Measurements from ENCODE around the gene MYL9. TPM values are rescaled to one million over a fixed set of nuclear protein-coding genes. Genes with fewer than 3 reads are reported as not detected.

MYL9 gene
- total RNA-seq, 5 donors from 2014 or later (not counting 1 experiment from before 2014, with no cell fraction given), result 1.3 to 2.8 (median 1.7) TPM; not detected in 1

DNA sequence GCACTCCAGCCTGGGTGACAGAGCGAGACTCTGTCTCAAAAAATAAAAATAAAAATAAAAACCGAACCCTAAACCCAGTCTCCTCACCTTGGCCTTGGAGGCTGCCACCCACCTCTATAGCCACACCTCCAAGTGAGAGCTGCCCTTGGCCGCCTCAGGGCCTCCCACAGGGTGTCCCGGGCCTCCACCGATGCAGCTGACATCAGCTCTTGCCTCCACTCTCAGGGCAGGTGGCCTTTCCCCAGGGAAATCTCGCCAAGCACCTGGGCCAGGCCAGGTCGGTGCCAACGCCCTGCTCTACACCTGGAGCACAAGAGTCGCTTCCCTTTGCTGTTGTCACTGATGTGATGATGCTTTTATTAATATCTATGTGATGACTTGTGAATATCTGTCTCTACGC, 8.9 kb upstream of the MYL9 start:
- peaks cover 10% of the 10 kb centered on the region for H3K36me3 Mint-ChIP-seq
- no peak overlapping the region for H3K27ac ChIP-seq (ENCODE audit: low read length)
- WGBS (ENCODE audit: insufficient coverage), result 86% methylated on average over 6 of the region's 10 CpGs
- no peak for DNase-seq
- H3K4me3 ChIP-seq (ENCODE audit: control insufficient read depth in 1 of 2, extremely low read depth in 1 of 2, low read length in 1 of 2), result no peak overlapping the region
- no peaks in the 10 kb centered on the region for H3K27me3 ChIP-seq (replicated peaks in 1 of 2; ENCODE audit: control insufficient read depth in 2 of 2, extremely low read depth in 1 of 2, insufficient read depth in 2 of 2, low read length in 1 of 2)
- no peaks in the 10 kb centered on the region for H3K9me3 Mint-ChIP-seq
- H3K9me3 ChIP-seq, result no peaks in the 10 kb centered on the region
- H3K27me3 Mint-ChIP-seq, result no peaks in the 10 kb centered on the region
- ChIA-PET POLR2A (no interaction called here), CTCF (no interaction called here)
- H3K4me1 Mint-ChIP-seq, result no peaks in the 10 kb centered on the region
- H3K4me1 ChIP-seq (ENCODE audit: control insufficient read depth in 1 of 2, extremely low read depth in 1 of 2, insufficient read depth in 2 of 2, low read length in 2 of 2), result no peaks in the 10 kb centered on the region
- no peak overlapping the region for H3K4me3 Mint-ChIP-seq
- H3K27ac Mint-ChIP-seq, result no peak overlapping the region
- H3K36me3 ChIP-seq (ENCODE audit: control insufficient read depth in 2 of 2, extremely low read depth in 1 of 2, insufficient read depth in 1 of 2, low read length in 1 of 2), result peaks cover 3% of the 10 kb centered on the region in 2 donors
- ATAC-seq (replicated peaks in 1 of 4), result no peak

DNA sequence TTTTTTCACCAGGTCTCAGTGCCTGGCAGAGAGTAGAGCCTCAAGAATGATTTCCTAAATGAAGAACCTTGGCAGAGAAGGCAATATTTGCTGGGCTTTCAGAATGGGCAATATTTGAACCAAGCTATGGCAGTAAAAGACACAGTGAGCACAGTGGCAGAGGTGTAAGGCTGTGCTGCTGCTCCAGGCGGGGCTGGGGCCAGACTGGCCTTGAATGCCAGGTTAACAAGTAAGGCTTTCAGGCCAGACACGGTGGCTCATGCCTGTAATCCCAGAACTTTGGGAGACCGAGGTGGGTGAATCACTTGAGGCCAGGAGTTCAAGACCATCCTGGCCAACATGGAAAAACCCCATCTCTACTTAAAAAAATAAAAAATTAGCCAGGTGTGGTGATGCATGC, 8.5 kb upstream of the MYL9 start:
- H3K4me3 ChIP-seq (ENCODE audit: control insufficient read depth in 1 of 2, extremely low read depth in 1 of 2, low read length in 1 of 2), result no peak overlapping the region
- no peaks in the 10 kb centered on the region for H3K4me1 ChIP-seq (ENCODE audit: control insufficient read depth in 1 of 2, extremely low read depth in 1 of 2, insufficient read depth in 2 of 2, low read length in 2 of 2)
- 75% methylated on average over 1 of the region's 3 CpGs for WGBS (ENCODE audit: insufficient coverage)
- no peaks in the 10 kb centered on the region for H3K27me3 ChIP-seq (replicated peaks in 1 of 2; ENCODE audit: control insufficient read depth in 2 of 2, extremely low read depth in 1 of 2, insufficient read depth in 2 of 2, low read length in 1 of 2)
- ATAC-seq (replicated peaks in 1 of 4) (no peak), DNase-seq (no peak)
- no peaks in the 10 kb centered on the region for H3K4me1 Mint-ChIP-seq
- CTCF ChIA-PET, result no interaction called here
- H3K27ac ChIP-seq (ENCODE audit: low read length), result no peak overlapping the region
- no peaks in the 10 kb centered on the region for H3K36me3 ChIP-seq (ENCODE audit: control insufficient read depth in 2 of 2, extremely low read depth in 1 of 2, insufficient read depth in 1 of 2, low read length in 1 of 2)
- H3K27ac Mint-ChIP-seq, result no peak overlapping the region
- H3K9me3 ChIP-seq, result no peaks in the 10 kb centered on the region
- no peaks in the 10 kb centered on the region for H3K27me3 Mint-ChIP-seq
- no peaks in the 10 kb centered on the region for H3K9me3 Mint-ChIP-seq
- POLR2A ChIA-PET, result no interaction called here
- H3K36me3 Mint-ChIP-seq, result peaks cover 5% of the 10 kb centered on the region
- no peak overlapping the region for H3K4me3 Mint-ChIP-seq

DNA sequence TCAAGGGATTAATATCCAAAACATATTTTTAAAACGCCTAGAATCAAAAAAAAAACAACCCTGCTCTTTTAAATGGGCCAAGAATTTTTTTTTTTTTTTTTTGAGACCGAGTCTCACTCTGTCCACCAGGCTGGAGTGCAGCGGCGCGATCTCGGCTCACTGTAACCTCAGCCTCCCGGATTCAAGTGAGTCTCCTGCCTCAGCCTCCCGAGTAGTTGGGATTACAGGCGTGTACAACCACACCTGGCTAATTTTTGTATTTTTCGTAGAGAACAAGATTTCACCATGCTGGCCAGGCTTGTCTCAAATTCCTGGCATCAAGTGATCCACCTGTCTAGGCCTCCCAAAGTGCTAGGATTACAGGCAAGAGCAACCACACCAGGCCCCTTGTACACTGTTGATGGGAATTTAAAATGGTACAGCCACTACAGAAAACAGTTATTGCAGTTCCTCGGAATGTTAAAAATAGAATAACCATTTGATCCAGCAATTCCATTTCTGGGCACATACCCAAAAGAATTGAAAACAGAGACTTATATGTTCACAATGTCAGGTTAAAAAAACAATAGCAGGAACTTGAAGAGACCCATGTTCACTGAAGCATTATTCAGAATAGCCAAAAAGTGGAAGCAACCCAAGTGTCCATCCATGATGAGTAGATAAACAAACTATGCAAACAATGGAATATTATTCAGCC, 3.1 kb upstream of the MYL9 start:
- Histone ChIP-seq H3K36me3 (ENCODE audit: control insufficient read depth in 2 of 2, extremely low read depth in 1 of 2, insufficient read depth in 1 of 2, low read length in 1 of 2) (no peaks in the 10 kb centered on the region), H3K27me3 (replicated peaks in 1 of 2; ENCODE audit: control insufficient read depth in 2 of 2, extremely low read depth in 1 of 2, insufficient read depth in 2 of 2, low read length in 1 of 2) (peaks cover 0 to 17% of the 10 kb centered on the region in 2 experiments), H3K27ac (ENCODE audit: low read length) (no peak overlapping the region), H3K4me1 (ENCODE audit: control insufficient read depth in 1 of 2, extremely low read depth in 1 of 2, insufficient read depth in 2 of 2, low read length in 2 of 2) (peaks cover 0 to 8% of the 10 kb centered on the region in 2 experiments), H3K4me3 (ENCODE audit: control insufficient read depth in 1 of 2, extremely low read depth in 1 of 2, low read length in 1 of 2) (no peak overlapping the region), H3K9me3 (no peaks in the 10 kb centered on the region)
- ATAC-seq (replicated peaks in 1 of 4), result no peak
- H3K4me1 Mint-ChIP-seq, result peaks cover 0 to 3% (median 2%) of the 10 kb centered on the region in 3 donors
- ChIA-PET CTCF (no interaction called here), POLR2A (no interaction called here)
- H3K27me3 Mint-ChIP-seq, result peaks cover 0 to 6% of the 10 kb centered on the region in 2 donors
- H3K9me3 Mint-ChIP-seq, result no peaks in the 10 kb centered on the region
- H3K27ac Mint-ChIP-seq, result no peak overlapping the region
- H3K36me3 Mint-ChIP-seq, result no peaks in the 10 kb centered on the region
- no peak for DNase-seq
- H3K4me3 Mint-ChIP-seq, result no peak overlapping the region
- 89% methylated on average over 8 of the region's 11 CpGs for WGBS (ENCODE audit: insufficient coverage)

DNA sequence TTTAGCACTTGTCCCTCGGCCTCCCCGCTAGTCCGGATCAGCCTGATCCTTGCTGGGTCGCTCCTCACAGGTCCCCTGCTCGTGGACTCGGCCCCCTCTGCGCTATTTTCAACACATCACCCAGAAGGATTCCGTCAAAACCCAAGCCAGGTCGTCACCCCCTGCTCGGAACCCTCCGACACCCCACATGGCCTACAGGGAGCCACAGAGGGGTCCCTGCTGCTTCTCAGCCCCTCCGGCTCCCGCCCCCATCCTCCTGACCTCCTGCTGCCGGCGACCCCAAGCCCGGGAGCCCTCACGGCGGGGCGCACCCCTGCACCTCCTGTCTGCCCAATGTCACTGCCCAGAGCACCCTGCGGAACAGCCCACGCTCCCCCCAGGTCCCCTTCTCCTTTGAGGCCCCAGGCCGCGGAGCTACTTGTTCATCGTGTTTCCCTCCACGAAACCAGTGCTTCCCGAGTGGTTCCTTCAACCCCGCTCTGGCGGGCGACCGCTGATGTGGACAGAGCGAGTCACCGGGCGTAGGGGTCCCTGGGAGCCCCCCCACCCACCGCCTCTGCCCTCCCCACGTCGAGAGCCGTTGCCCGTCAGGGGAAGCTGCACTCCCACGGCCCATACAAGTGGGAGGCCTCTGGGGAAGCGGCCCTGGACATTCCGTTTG, 638 bp upstream of the MYL9 start:
- Histone ChIP-seq H3K4me3 (ENCODE audit: control insufficient read depth in 1 of 2, extremely low read depth in 1 of 2, low read length in 1 of 2) (no peak overlapping the region), H3K4me1 (ENCODE audit: control insufficient read depth in 1 of 2, extremely low read depth in 1 of 2, insufficient read depth in 2 of 2, low read length in 2 of 2) (peaks cover 0 to 8% of the 10 kb centered on the region in 2 experiments), H3K36me3 (ENCODE audit: control insufficient read depth in 2 of 2, extremely low read depth in 1 of 2, insufficient read depth in 1 of 2, low read length in 1 of 2) (no peaks in the 10 kb centered on the region), H3K9me3 (no peaks in the 10 kb centered on the region), H3K27ac (ENCODE audit: low read length) (no peak overlapping the region), H3K27me3 (replicated peaks in 1 of 2; ENCODE audit: control insufficient read depth in 2 of 2, extremely low read depth in 1 of 2, insufficient read depth in 2 of 2, low read length in 1 of 2) (peaks cover 0 to 17% of the 10 kb centered on the region in 2 experiments)
- CTCF ChIA-PET, result interaction anchor here in 1 of 2 donors (0.6 kb wide), 1 partner anchor 288 kb away, joined by 15 read pairs; no protein-coding TSS in a partner anchor
- H3K9me3 Mint-ChIP-seq, result no peaks in the 10 kb centered on the region
- H3K4me1 Mint-ChIP-seq, result peaks cover 0 to 3% (median 2%) of the 10 kb centered on the region in 3 donors
- H3K36me3 Mint-ChIP-seq, result no peaks in the 10 kb centered on the region
- DNase-seq (no peak), ATAC-seq (replicated peaks in 1 of 4) (no peak)
- H3K27me3 Mint-ChIP-seq, result peaks cover 0 to 6% of the 10 kb centered on the region in 2 donors
- POLR2A ChIA-PET, result interaction anchor here in 1 of 2 donors (0.6 kb wide), 1 partner anchor 89 kb away, joined by 8 read pairs; no protein-coding TSS in a partner anchor
- peak overlapping the region in 1 of 3 donors; percentile 16 for H3K4me3 Mint-ChIP-seq
- H3K27ac Mint-ChIP-seq, result no peak overlapping the region
- WGBS (ENCODE audit: insufficient coverage), result 83% methylated on average over 31 of the region's 41 CpGs

DNA sequence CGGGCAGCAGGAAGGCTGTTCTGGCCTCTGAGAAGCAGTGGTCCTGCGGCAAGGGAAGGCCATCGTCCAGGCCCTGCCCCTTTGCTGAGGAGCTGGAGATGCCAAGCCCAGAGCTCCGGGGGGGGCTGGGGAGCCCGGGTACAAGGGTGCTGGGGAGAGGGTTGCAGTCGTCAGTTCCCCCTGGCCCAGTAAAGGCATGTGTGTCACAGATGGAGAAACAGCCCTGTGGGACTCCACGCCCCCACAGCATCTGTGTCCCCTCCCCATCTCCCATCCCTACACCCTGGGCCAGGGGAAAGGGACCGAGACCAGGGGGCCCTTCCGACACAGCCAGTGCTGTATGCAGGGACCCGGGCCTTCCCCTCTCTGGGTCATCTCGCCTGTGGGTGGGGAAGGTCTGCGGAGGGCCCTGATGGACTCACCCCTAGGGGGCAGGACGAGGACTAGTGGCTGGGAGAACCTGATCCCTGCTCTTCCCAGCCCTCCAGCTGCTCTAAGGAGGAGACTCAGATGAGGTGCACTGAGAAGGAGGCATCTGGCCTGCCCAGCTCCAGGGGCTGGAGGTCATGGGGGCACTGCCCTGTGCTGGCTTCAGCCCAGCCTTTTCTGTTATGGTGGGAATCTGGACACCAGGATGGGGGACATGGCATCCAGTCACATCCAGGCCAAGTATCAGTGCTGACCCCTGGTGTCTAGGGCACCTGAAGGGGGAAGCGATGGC, 609 bp downstream of the MYL9 start:
- no peak for ATAC-seq (replicated peaks in 1 of 4)
- peaks cover 0 to 3% (median 2%) of the 10 kb centered on the region in 3 donors for H3K4me1 Mint-ChIP-seq
- ChIA-PET CTCF (no interaction called here), POLR2A (no interaction called here)
- no peak overlapping the region for H3K4me3 ChIP-seq (ENCODE audit: control insufficient read depth in 1 of 2, extremely low read depth in 1 of 2, low read length in 1 of 2)
- H3K36me3 ChIP-seq (ENCODE audit: control insufficient read depth in 2 of 2, extremely low read depth in 1 of 2, insufficient read depth in 1 of 2, low read length in 1 of 2), result no peaks in the 10 kb centered on the region
- WGBS (ENCODE audit: insufficient coverage), result 95% methylated on average over 7 of the region's 14 CpGs
- H3K27ac ChIP-seq (ENCODE audit: low read length), result no peak overlapping the region
- no peaks in the 10 kb centered on the region for H3K36me3 Mint-ChIP-seq
- H3K4me1 ChIP-seq (ENCODE audit: control insufficient read depth in 1 of 2, extremely low read depth in 1 of 2, insufficient read depth in 2 of 2, low read length in 2 of 2), result peaks cover 0 to 8% of the 10 kb centered on the region in 2 experiments
- H3K27me3 Mint-ChIP-seq, result peaks cover 0 to 6% of the 10 kb centered on the region in 2 donors
- no peak overlapping the region for H3K27ac Mint-ChIP-seq
- no peak overlapping the region for H3K4me3 Mint-ChIP-seq
- H3K27me3 ChIP-seq (replicated peaks in 1 of 2; ENCODE audit: control insufficient read depth in 2 of 2, extremely low read depth in 1 of 2, insufficient read depth in 2 of 2, low read length in 1 of 2), result peaks cover 0 to 17% of the 10 kb centered on the region in 2 experiments
- no peaks in the 10 kb centered on the region for H3K9me3 ChIP-seq
- no peaks in the 10 kb centered on the region for H3K9me3 Mint-ChIP-seq
- no peak for DNase-seq

DNA sequence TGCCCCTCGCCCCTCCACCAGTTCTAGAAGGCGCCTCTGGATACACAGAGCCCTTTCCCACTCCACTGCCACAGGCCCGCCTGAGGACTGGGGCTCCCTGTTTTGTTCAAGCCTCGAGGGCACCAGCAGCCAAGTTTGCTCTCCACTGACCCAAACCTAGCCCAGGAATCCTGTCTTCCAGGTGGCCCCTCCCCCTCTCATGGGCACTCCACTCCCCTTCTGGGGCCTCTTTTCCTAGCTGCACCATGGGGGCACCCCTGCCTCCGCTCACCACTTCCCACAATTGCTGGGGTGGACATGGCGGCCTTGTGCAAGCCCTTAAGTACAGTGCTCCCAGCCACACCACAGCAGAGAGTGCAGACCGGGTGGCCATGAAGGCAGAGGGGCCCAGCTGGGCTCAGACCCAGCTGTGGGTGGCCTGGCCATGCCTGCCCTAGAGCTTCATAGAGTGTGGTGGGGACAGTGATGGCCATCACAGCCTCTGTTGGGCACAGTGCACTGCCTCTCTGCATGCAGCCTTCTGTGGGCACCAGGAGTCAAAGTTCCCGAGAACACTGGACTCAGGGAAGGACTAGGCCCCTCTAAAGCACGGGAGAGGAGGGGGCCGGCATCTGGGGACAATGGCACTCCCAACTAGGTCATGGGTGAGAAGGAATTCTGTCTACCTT, 1.3 kb downstream of the MYL9 start:
- Histone ChIP-seq H3K9me3 (no peaks in the 10 kb centered on the region), H3K36me3 (ENCODE audit: control insufficient read depth in 2 of 2, extremely low read depth in 1 of 2, insufficient read depth in 1 of 2, low read length in 1 of 2) (no peaks in the 10 kb centered on the region), H3K27ac (ENCODE audit: low read length) (no peak overlapping the region), H3K4me3 (ENCODE audit: control insufficient read depth in 1 of 2, extremely low read depth in 1 of 2, low read length in 1 of 2) (no peak overlapping the region), H3K4me1 (ENCODE audit: control insufficient read depth in 1 of 2, extremely low read depth in 1 of 2, insufficient read depth in 2 of 2, low read length in 2 of 2) (peaks cover 0 to 8% of the 10 kb centered on the region in 2 experiments), H3K27me3 (replicated peaks in 1 of 2; ENCODE audit: control insufficient read depth in 2 of 2, extremely low read depth in 1 of 2, insufficient read depth in 2 of 2, low read length in 1 of 2) (peaks cover 0 to 17% of the 10 kb centered on the region in 2 experiments)
- WGBS (ENCODE audit: insufficient coverage), result 95% methylated on average over 10 of the region's 10 CpGs
- POLR2A ChIA-PET, result no interaction called here
- DNase-seq, result no peak
- H3K27ac Mint-ChIP-seq, result no peak overlapping the region
- peaks cover 0 to 6% of the 10 kb centered on the region in 2 donors for H3K27me3 Mint-ChIP-seq
- no peaks in the 10 kb centered on the region for H3K36me3 Mint-ChIP-seq
- H3K4me3 Mint-ChIP-seq, result no peak overlapping the region
- peaks cover 0 to 3% (median 2%) of the 10 kb centered on the region in 3 donors for H3K4me1 Mint-ChIP-seq
- no peaks in the 10 kb centered on the region for H3K9me3 Mint-ChIP-seq
- CTCF ChIA-PET, result no interaction called here
- ATAC-seq (replicated peaks in 1 of 4), result no peak

All from T-cell (primary cell).